ENCODE measurements around the gene ATP6V1G3. TPM values are rescaled to one million over a fixed set of nuclear protein-coding genes. Genes with fewer than 3 reads are reported as not detected.

ATP6V1G3 gene
- polyA plus RNA-seq, 1 experiment = not detected

DNA sequence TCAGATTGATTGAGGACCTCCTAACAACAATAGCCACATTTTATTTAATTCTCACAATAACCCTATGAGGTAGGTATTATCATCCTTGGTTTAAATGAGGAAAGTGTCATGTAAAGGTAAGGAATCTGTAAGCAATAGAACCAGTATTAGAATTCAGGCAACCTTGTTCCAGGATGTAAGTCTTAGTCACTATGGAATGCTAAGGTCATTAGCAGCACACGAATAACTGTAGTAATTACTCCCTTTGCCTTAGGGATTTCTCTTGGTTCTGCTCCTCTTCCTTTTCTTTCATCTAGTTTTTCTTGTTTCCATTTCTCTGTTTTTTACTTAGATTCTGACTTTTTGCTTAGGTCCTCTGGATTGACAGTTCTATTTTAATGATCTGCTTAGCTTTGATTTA is 23.1 kb upstream of the ATP6V1G3 start:
- Histone ChIP-seq H3K36me3 (ENCODE audit: control insufficient read depth, insufficient read depth, low read length) (no peaks in the 10 kb centered on the region), H3K4me3 (ENCODE audit: low read depth, low read length) (no peak overlapping the region), H3K27me3 (ENCODE audit: control insufficient read depth, insufficient read depth, low read length) (no peaks in the 10 kb centered on the region)
- DNase-seq (ENCODE audit: low read depth) = no peak
- TF ChIP-seq, protein P1, sequence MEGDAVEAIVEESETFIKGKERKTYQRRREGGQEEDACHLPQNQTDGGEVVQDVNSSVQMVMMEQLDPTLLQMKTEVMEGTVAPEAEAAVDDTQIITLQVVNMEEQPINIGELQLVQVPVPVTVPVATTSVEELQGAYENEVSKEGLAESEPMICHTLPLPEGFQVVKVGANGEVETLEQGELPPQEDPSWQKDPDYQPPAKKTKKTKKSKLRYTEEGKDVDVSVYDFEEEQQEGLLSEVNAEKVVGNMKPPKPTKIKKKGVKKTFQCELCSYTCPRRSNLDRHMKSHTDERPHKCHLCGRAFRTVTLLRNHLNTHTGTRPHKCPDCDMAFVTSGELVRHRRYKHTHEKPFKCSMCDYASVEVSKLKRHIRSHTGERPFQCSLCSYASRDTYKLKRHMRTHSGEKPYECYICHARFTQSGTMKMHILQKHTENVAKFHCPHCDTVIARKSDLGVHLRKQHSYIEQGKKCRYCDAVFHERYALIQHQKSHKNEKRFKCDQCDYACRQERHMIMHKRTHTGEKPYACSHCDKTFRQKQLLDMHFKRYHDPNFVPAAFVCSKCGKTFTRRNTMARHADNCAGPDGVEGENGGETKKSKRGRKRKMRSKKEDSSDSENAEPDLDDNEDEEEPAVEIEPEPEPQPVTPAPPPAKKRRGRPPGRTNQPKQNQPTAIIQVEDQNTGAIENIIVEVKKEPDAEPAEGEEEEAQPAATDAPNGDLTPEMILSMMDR (IDR thresholded peaks at IDR 0.05; ENCODE audit: insufficient read depth, low read depth, low read length) = no peak
- POLR2A ChIA-PET = no interaction called here
- CTCF ChIA-PET = no interaction called here

DNA sequence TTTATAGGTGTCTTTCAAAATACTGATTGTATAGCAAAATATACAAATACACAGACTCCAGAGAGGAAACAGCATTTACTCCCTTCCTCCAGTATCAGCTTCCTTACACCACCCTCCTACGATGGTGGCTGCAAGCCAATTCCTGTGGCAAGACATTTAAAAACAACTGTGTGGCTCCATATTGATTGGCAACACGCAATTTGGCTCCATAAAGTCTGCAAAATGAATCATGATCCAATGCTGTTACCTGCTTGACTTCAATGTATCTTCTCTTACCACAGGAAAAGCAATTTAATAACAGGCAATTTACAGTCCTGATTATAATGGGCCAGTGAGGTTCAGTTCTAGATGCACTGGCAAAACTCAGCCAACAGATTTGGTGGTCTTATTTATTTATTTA is 19.7 kb upstream of the ATP6V1G3 start:
- TF ChIP-seq, protein P1 (IDR thresholded peaks at IDR 0.05; ENCODE audit: insufficient read depth, low read depth, low read length) = no peak
- DNase-seq (ENCODE audit: low read depth) = no peak
- Histone ChIP-seq H3K27me3 (ENCODE audit: control insufficient read depth, insufficient read depth, low read length) (no peaks in the 10 kb centered on the region), H3K36me3 (ENCODE audit: control insufficient read depth, insufficient read depth, low read length) (no peaks in the 10 kb centered on the region), H3K4me3 (ENCODE audit: low read depth, low read length) (no peak overlapping the region)
- ChIA-PET CTCF (no interaction called here), POLR2A (no interaction called here)

- TF ChIP-seq, protein P1 (IDR thresholded peaks at IDR 0.05; ENCODE audit: insufficient read depth, low read depth, low read length) = no peak
- ChIA-PET CTCF (no interaction called here), POLR2A (no interaction called here)
- H3K27me3 ChIP-seq (ENCODE audit: control insufficient read depth, insufficient read depth, low read length) = no peaks in the 10 kb centered on the region
- H3K4me3 ChIP-seq (ENCODE audit: low read depth, low read length) = no peak overlapping the region
- no peak for DNase-seq (ENCODE audit: low read depth)
- H3K36me3 ChIP-seq (ENCODE audit: control insufficient read depth, insufficient read depth, low read length) = no peaks in the 10 kb centered on the region
Observed at GRCh38 chr1:198559362-198559761, 18.9 kb upstream of the ATP6V1G3 start.

DNA sequence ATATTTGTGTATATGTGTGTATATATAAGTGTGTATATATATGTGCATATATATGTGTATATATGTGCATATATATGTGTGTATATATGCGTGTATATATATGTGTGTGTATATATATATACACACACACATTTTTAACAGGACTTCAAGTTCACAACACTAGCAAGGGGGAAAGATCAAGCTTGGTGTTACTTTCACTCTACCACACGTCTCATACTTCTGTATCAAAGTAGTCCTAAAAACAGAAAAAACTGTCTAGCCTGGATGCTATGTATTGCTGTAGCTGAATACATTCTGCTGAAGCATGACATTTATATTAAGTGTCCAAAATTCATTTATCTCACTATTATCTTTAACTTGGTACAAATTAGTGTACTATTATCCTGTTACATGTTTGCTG is 17.9 kb upstream of the ATP6V1G3 start:
- POLR2A ChIA-PET = no interaction called here
- CTCF ChIA-PET = no interaction called here
- H3K27me3 ChIP-seq (ENCODE audit: control insufficient read depth, insufficient read depth, low read length) = no peaks in the 10 kb centered on the region
- DNase-seq (ENCODE audit: low read depth) = no peak
- H3K4me3 ChIP-seq (ENCODE audit: low read depth, low read length) = no peak overlapping the region
- TF ChIP-seq, protein P1 (IDR thresholded peaks at IDR 0.05; ENCODE audit: insufficient read depth, low read depth, low read length) = no peak
- H3K36me3 ChIP-seq (ENCODE audit: control insufficient read depth, insufficient read depth, low read length) = no peaks in the 10 kb centered on the region

DNA sequence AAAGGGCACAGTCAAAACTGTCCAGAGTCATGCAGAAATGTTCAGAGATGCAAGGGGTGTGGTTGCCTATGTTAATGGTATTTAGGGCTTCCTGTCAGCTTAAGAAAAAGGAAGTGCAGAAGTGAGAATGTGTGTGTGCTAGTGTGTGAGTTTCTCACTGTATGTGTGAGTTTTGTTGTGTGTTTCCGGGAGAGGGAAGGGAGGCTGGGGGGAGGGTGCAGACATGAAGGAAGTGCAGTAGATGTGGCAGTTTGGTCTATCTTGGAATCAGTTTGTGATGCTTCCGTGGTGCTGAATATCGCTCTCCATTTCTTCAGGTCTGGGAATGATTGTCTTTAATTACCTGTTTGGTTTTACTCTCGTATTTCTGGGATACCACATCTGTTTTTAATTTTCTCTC is 16.5 kb upstream of the ATP6V1G3 start:
- Histone ChIP-seq H3K4me3 (ENCODE audit: low read depth, low read length) (no peak overlapping the region), H3K27me3 (ENCODE audit: control insufficient read depth, insufficient read depth, low read length) (no peaks in the 10 kb centered on the region), H3K36me3 (ENCODE audit: control insufficient read depth, insufficient read depth, low read length) (no peaks in the 10 kb centered on the region)
- TF ChIP-seq, protein P1 (IDR thresholded peaks at IDR 0.05; ENCODE audit: insufficient read depth, low read depth, low read length) = no peak
- CTCF ChIA-PET = interaction anchor here (0.9 kb wide), 1 partner anchor 15 kb away, joined by 3 read pairs; no protein-coding TSS in a partner anchor
- no peak for DNase-seq (ENCODE audit: low read depth)
- POLR2A ChIA-PET = no interaction called here
